ENCODE results near the gene STC2. TPM values are rescaled to one million over a fixed set of nuclear protein-coding genes. Genes with fewer than 3 reads are reported as not detected.

Gene STC2
- total and polyA plus RNA-seq, 10 of the 15 experiments (the other 5 are each of a cell fraction or from before 2014, with no cell fraction given): 0.05 to 4.8 (median 2.0) TPM

- intact Hi-C loops (cut with micrococcal nuclease; ENCODE audit: unreplicated experiment) (loop anchor here (10.0 kb wide), 1 partner anchor 574 kb away; no protein-coding TSS in a partner anchor), in situ Hi-C loops (cut with MboI) (no loop called here)
- DNase-seq (ENCODE audit: low read depth, low spot score) (no peak), ATAC-seq (no peak), FAIRE-seq (no peak)
- no peaks in the 10 kb centered on the region for H3K36me3 ChIP-seq (ENCODE audit: control insufficient read depth in 2 of 2, insufficient read depth in 2 of 2, low read length in 1 of 2)
- H3K27ac ChIP-seq (ENCODE audit: control insufficient read depth, insufficient read depth): no peak overlapping the region
- ChIA-PET SMC1A (ENCODE audit: uncharacterized antibody, unreplicated experiment) (no interaction called here), CTCF (no interaction called here), POLR2A (interaction anchor here (0.5 kb wide), 1 partner anchor 265 kb away, joined by 9 read pairs; no protein-coding TSS in a partner anchor), RAD21 (ENCODE audit: unreplicated experiment) (interaction anchor here (0.9 kb wide), 1 partner anchor 310 kb away, joined by 3 read pairs; no protein-coding TSS in a partner anchor)
- H3K4me2 ChIP-seq (ENCODE audit: control insufficient read depth, insufficient read depth): no peak overlapping the region
- no peaks in the 10 kb centered on the region for H3K79me2 ChIP-seq (ENCODE audit: control insufficient read depth, insufficient read depth, low read length)
- no peak for TF ChIP-seq POLR2AphosphoS2 (IDR thresholded peaks at IDR 0.05; ENCODE audit: low read depth, low read length)
- TF ChIP-seq JUND (IDR thresholded peaks at IDR 0.05; ENCODE audit: low read depth, low read length): no peak
- no peak for TF ChIP-seq SP1 (IDR thresholded peaks at IDR 0.05; ENCODE audit: low read depth, low read length)
- TF ChIP-seq ZNF592 (IDR thresholded peaks at IDR 0.05): no peak
- no peak for TF ChIP-seq MTA3 (IDR thresholded peaks at IDR 0.05; ENCODE audit: borderline replicate concordance, low read length)
- no peak overlapping the region for H2AFZ ChIP-seq (ENCODE audit: control insufficient read depth, low read depth, low read length)
- H3K4me3 ChIP-seq: no peak overlapping the region
- no peak overlapping the region for H3K9ac ChIP-seq (ENCODE audit: control insufficient read depth, insufficient read depth, low read length)
- H3K4me1 ChIP-seq (ENCODE audit: control insufficient read depth, insufficient read depth, low read length): 0 out of 2 replicates have a peak, but pooled peaks cover 1% of the 10 kb centered on the region
- H3K9me3 ChIP-seq (replicated peaks; ENCODE audit: control insufficient read depth, insufficient read depth, low read length): no peaks in the 10 kb centered on the region
- no peaks in the 10 kb centered on the region for H4K20me1 ChIP-seq (ENCODE audit: control insufficient read depth, insufficient read depth)
- BruUV-seq (replicated peaks): no TSS peak
- H3K27me3 ChIP-seq (replicated peaks in 1 of 2; ENCODE audit: control insufficient read depth in 2 of 2, insufficient read depth in 2 of 2, low read length in 1 of 2): peaks cover 0 to 2% of the 10 kb centered on the region in 2 experiments; a peak in 1 of 4 replicates
- WGBS (ENCODE audit: insufficient coverage, insufficient replicate concordance, low lambda C conversion rate, missing lambda C conversion rate): 29% methylated on average over 5 of the region's 5 CpGs
Measured at GRCh38 chr5:173278641-173279040, 49.6 kb downstream of the STC2 start.

All from GM12878 (cell line).